Liver (tissue), 3 donors: Measurements from ENCODE around the gene DNAH7.

Source experiments
- ATF3 ChIP-seq: IDR thresholded peaks from 2 replicates; pipeline ENCODE4 v1.6.1; 2016; ENCODE audit warnings: antibody characterized with exemption
- CTCF ChIP-seq: fragments of 150-350 bp; IDR thresholded peaks from 2 replicates; pipeline ENCODE4 v1.5.1; 2017; ENCODE audit warnings: improper control_type of control experiment, low read depth, low read length; ENCODE audit not compliant: missing input control
- HNF4A ChIP-seq, 2 donors: conservative IDR thresholded peaks; 2 replicates each; pipeline ENCODE4 v1.6.1; 2016; ENCODE audit warnings: antibody characterized with exemption in 2 of 2, mild to moderate bottlenecking in 2 of 2
- HNF4G ChIP-seq: IDR thresholded peaks from 2 replicates; pipeline ENCODE4 v1.6.1; 2016; ENCODE audit warnings: antibody characterized with exemption
- JUND ChIP-seq, 2 donors: IDR thresholded peaks; 2 replicates each; pipeline ENCODE4 v1.6.1; 2016; ENCODE audit warnings: antibody characterized with exemption in 2 of 2
- MAX ChIP-seq: IDR thresholded peaks from 2 replicates; pipeline ENCODE4 v1.6.1; 2016; ENCODE audit warnings: antibody characterized with exemption
- RAD21 ChIP-seq, 2 donors: IDR thresholded peaks; 2 replicates each; pipeline ENCODE4 v1.6.1; 2016; ENCODE audit warnings: antibody characterized with exemption in 2 of 2, mild to moderate bottlenecking in 2 of 2
- REST ChIP-seq: IDR thresholded peaks from 2 replicates; pipeline ENCODE4 v1.6.1; 2016; ENCODE audit warnings: antibody characterized with exemption, mild to moderate bottlenecking
- SP1 ChIP-seq: IDR thresholded peaks from 2 replicates; pipeline ENCODE4 v1.6.1; 2018; ENCODE audit warnings: antibody characterized with exemption, mild to moderate bottlenecking
- TAF1 ChIP-seq: conservative IDR thresholded peaks from 2 replicates; pipeline ENCODE4 v1.6.1; 2016; ENCODE audit warnings: antibody characterized with exemption, mild to moderate bottlenecking
- ZBTB33 ChIP-seq: IDR thresholded peaks from 2 replicates; pipeline ENCODE4 v1.6.1; 2016; ENCODE audit warnings: antibody characterized with exemption
- donor health status: healthy.
- donor health status: healthy.

- TF ChIP-seq CTCF = no peak
- no peak for TF ChIP-seq RAD21 (IDR thresholded peaks at IDR 0.05)
- TF ChIP-seq JUND (IDR thresholded peaks at IDR 0.05) = no peak
- TF ChIP-seq ATF3 = no peak
- no peak for TF ChIP-seq REST
- no peak for TF ChIP-seq TAF1
- TF ChIP-seq SP1 = no peak
- no peak for TF ChIP-seq MAX
- no peak for TF ChIP-seq ZBTB33
- TF ChIP-seq HNF4G = no peak
- no peak for TF ChIP-seq HNF4A (conservative IDR thresholded peaks at IDR 0.05)
Measured at GRCh38 chr2:195759877-195760276, 308.8 kb downstream of the DNAH7 start.
